Measurements from ENCODE around the gene OR11H7. TPM values are rescaled to one million over a fixed set of nuclear protein-coding genes. Genes with fewer than 3 reads are reported as not detected.
"Not testable (repeated sequence)": the region's sequence is repeated elsewhere in the genome, so short reads cannot be mapped to it uniquely, and the experiment has no call there.

OR11H7 gene
- total RNA-seq, 1 experiment from 2014 or later = not detected

- Histone ChIP-seq H3K4me3 (ENCODE audit: low read depth, low read length, poor library complexity, severe bottlenecking) (no peak overlapping the region), H3K4me1 (ENCODE audit: insufficient read depth, low read length, poor library complexity, severe bottlenecking) (no peaks in the 10 kb centered on the region), H3K36me3 (ENCODE audit: insufficient read depth, low read length, poor library complexity, severe bottlenecking) (no peaks in the 10 kb centered on the region), H3K27me3 (replicated peaks; ENCODE audit: insufficient read depth, low read depth, low read length, poor library complexity) (peaks cover 19% of the 10 kb centered on the region), H3K9me3 (ENCODE audit: low read depth, low read length, poor library complexity, severe bottlenecking) (no peaks in the 10 kb centered on the region), H3K27ac (ENCODE audit: low read depth, low read length, poor library complexity, severe bottlenecking) (no peak overlapping the region)
- TF ChIP-seq EZH2 (IDR thresholded peaks at IDR 0.05; ENCODE audit: borderline replicate concordance, low read depth, low read length, poor library complexity, severe bottlenecking) = no peak
- TF ChIP-seq, protein P1, sequence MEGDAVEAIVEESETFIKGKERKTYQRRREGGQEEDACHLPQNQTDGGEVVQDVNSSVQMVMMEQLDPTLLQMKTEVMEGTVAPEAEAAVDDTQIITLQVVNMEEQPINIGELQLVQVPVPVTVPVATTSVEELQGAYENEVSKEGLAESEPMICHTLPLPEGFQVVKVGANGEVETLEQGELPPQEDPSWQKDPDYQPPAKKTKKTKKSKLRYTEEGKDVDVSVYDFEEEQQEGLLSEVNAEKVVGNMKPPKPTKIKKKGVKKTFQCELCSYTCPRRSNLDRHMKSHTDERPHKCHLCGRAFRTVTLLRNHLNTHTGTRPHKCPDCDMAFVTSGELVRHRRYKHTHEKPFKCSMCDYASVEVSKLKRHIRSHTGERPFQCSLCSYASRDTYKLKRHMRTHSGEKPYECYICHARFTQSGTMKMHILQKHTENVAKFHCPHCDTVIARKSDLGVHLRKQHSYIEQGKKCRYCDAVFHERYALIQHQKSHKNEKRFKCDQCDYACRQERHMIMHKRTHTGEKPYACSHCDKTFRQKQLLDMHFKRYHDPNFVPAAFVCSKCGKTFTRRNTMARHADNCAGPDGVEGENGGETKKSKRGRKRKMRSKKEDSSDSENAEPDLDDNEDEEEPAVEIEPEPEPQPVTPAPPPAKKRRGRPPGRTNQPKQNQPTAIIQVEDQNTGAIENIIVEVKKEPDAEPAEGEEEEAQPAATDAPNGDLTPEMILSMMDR (conservative IDR thresholded peaks at IDR 0.05; ENCODE audit: low read depth, low read length) = no peak
- no TSS peak for BruUV-seq (replicated peaks)
- ChIA-PET POLR2A (ENCODE audit: low non-redundant PET) (no interaction called here), CTCF (no interaction called here)
- no peak for DNase-seq (ENCODE audit: low spot score)
- intact Hi-C loops (cut with micrococcal nuclease; ENCODE audit: unreplicated experiment) = no loop called here
Observed at GRCh38 chr14:20191396-20191795, 37.4 kb upstream of the OR11H7 start.

- H3K36me3 ChIP-seq (ENCODE audit: insufficient read depth, low read length, poor library complexity, severe bottlenecking) = no peaks in the 10 kb centered on the region
- H3K9me3 ChIP-seq (ENCODE audit: low read depth, low read length, poor library complexity, severe bottlenecking) = no peaks in the 10 kb centered on the region
- POLR2A ChIA-PET (ENCODE audit: low non-redundant PET) = no interaction called here
- intact Hi-C loops (cut with micrococcal nuclease; ENCODE audit: unreplicated experiment) = no loop called here
- H3K27me3 ChIP-seq (replicated peaks; ENCODE audit: insufficient read depth, low read depth, low read length, poor library complexity) = peaks cover 19% of the 10 kb centered on the region
- no peak overlapping the region for H3K27ac ChIP-seq (ENCODE audit: low read depth, low read length, poor library complexity, severe bottlenecking)
- no TSS peak for BruUV-seq (replicated peaks)
- H3K4me3 ChIP-seq (ENCODE audit: low read depth, low read length, poor library complexity, severe bottlenecking) = no peak overlapping the region
- CTCF ChIA-PET = no interaction called here
- no peaks in the 10 kb centered on the region for H3K4me1 ChIP-seq (ENCODE audit: insufficient read depth, low read length, poor library complexity, severe bottlenecking)
- TF ChIP-seq, protein P1 (conservative IDR thresholded peaks at IDR 0.05; ENCODE audit: low read depth, low read length) = no peak
- TF ChIP-seq EZH2 (IDR thresholded peaks at IDR 0.05; ENCODE audit: borderline replicate concordance, low read depth, low read length, poor library complexity, severe bottlenecking) = no peak
- no peak for DNase-seq (ENCODE audit: low spot score)
Observed at GRCh38 chr14:20194101-20194500, 34.7 kb upstream of the OR11H7 start.

DNA sequence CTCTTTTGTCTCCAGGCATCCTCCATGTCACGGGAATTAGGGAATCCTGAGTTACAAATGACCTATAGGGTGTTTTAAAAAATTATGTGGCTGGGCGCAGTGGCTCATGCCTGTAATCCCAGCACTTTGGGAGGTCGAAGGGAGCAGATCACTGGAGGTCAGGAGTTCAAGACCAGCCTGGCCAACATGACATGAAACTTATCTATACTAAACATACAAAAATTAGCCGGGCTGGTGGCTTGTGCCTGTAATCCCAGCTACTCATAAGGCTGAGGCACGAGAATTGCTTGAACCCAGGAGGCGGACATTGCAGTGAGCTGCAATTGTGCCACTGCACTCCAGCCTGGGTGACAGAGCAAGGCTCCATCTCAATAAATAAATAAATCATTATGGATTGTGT, 33.6 kb upstream of the OR11H7 start:
- POLR2A ChIA-PET (ENCODE audit: low non-redundant PET); H3K36me3 ChIP-seq (ENCODE audit: insufficient read depth, low read length, poor library complexity, severe bottlenecking); DNase-seq (ENCODE audit: low spot score); BruUV-seq (replicated peaks); H3K4me1 ChIP-seq (ENCODE audit: insufficient read depth, low read length, poor library complexity, severe bottlenecking); H3K4me3 ChIP-seq (ENCODE audit: low read depth, low read length, poor library complexity, severe bottlenecking); H3K9me3 ChIP-seq (ENCODE audit: low read depth, low read length, poor library complexity, severe bottlenecking); CTCF ChIA-PET; intact Hi-C loops (cut with micrococcal nuclease; ENCODE audit: unreplicated experiment); H3K27ac ChIP-seq (ENCODE audit: low read depth, low read length, poor library complexity, severe bottlenecking): not testable (repeated sequence)
- H3K27me3 ChIP-seq (replicated peaks; ENCODE audit: insufficient read depth, low read depth, low read length, poor library complexity) = peaks cover 22% of the 10 kb centered on the region

GRCh38 chr14:20195911-20196310, 32.9 kb upstream of the OR11H7 start:
- TF ChIP-seq, protein P1 (conservative IDR thresholded peaks at IDR 0.05; ENCODE audit: low read depth, low read length) = no peak
- TF ChIP-seq EZH2 (IDR thresholded peaks at IDR 0.05; ENCODE audit: borderline replicate concordance, low read depth, low read length, poor library complexity, severe bottlenecking) = no peak
- intact Hi-C loops (cut with micrococcal nuclease; ENCODE audit: unreplicated experiment) = no loop called here

More at GRCh38 chr14:20195911-20196310, 32.9 kb upstream of the OR11H7 start:
- no peak overlapping the region for H3K27ac ChIP-seq (ENCODE audit: low read depth, low read length, poor library complexity, severe bottlenecking)
- H3K4me3 ChIP-seq (ENCODE audit: low read depth, low read length, poor library complexity, severe bottlenecking) = no peak overlapping the region
- H3K4me1 ChIP-seq (ENCODE audit: insufficient read depth, low read length, poor library complexity, severe bottlenecking) = no peaks in the 10 kb centered on the region
- BruUV-seq (replicated peaks) = no TSS peak
- no peak for DNase-seq (ENCODE audit: low spot score)
- H3K27me3 ChIP-seq (replicated peaks; ENCODE audit: insufficient read depth, low read depth, low read length, poor library complexity) = peaks cover 24% of the 10 kb centered on the region
- no peaks in the 10 kb centered on the region for H3K36me3 ChIP-seq (ENCODE audit: insufficient read depth, low read length, poor library complexity, severe bottlenecking)
- CTCF ChIA-PET = no interaction called here
- POLR2A ChIA-PET (ENCODE audit: low non-redundant PET) = no interaction called here
- no peaks in the 10 kb centered on the region for H3K9me3 ChIP-seq (ENCODE audit: low read depth, low read length, poor library complexity, severe bottlenecking)

Data from A673 (cell line).